ENCODE data around the gene PDZD2. TPM values are rescaled to one million over a fixed set of nuclear protein-coding genes. Genes with fewer than 3 reads are reported as not detected.

Gene PDZD2
- total and polyA plus RNA-seq, 3 donors from 2014 or later: 47.3 to 89.1 (median 83.9) TPM

DNA sequence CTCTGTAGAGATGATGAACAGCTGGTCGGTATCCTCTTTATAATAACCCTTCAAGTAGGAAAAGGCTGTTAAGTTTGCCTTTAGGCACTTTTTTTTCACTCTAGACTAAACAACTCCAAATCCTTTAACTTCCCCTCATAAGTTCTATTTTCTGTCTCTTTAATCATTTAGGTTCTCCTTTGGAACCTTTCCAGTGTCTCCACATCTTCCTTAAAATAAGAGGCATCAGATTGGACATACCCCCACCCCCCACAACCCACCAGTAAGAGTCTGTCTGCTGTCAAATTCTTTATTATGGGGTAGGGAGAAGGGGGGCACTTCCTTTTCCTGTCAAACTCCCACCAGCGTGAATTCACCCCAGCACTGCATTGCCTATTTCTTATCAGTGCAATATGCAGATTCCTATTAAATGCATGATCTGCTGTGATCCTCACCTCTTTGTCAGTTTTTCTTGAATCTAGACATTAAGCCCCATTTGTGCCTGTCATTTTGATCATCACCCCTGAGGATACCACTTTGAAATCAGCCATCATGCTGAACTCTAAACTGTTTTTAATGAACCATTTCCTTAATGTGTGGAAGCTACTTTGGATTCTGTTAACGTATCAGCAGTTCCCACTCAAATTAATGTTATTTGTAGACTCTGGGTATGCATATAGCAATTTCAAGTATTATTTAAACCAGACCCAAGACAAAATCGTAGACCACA, 212.2 kb downstream of the PDZD2 start:
- no peaks in the 10 kb centered on the region for H3K27me3 ChIP-seq
- no peak for DNase-seq
- 73 to 78% methylated on average over 4 of the region's 4 CpGs for WGBS, 2 donors
- intact Hi-C loops (cut with DNase I; ENCODE audit: low total_unique reads): no loop called here
- no peak overlapping the region for H3K4me3 ChIP-seq
- no peak overlapping the region for H3K27ac ChIP-seq
- H3K36me3 ChIP-seq (ENCODE audit: low read depth, missing control alignments): no peaks in the 10 kb centered on the region
- H3K4me1 ChIP-seq: no peaks in the 10 kb centered on the region
- no peak for TF ChIP-seq POLR2A (IDR thresholded peaks at IDR 0.05)
- TF ChIP-seq, protein P1, sequence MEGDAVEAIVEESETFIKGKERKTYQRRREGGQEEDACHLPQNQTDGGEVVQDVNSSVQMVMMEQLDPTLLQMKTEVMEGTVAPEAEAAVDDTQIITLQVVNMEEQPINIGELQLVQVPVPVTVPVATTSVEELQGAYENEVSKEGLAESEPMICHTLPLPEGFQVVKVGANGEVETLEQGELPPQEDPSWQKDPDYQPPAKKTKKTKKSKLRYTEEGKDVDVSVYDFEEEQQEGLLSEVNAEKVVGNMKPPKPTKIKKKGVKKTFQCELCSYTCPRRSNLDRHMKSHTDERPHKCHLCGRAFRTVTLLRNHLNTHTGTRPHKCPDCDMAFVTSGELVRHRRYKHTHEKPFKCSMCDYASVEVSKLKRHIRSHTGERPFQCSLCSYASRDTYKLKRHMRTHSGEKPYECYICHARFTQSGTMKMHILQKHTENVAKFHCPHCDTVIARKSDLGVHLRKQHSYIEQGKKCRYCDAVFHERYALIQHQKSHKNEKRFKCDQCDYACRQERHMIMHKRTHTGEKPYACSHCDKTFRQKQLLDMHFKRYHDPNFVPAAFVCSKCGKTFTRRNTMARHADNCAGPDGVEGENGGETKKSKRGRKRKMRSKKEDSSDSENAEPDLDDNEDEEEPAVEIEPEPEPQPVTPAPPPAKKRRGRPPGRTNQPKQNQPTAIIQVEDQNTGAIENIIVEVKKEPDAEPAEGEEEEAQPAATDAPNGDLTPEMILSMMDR (IDR thresholded peaks at IDR 0.05): no peak
- H3K9me3 ChIP-seq: no peaks in the 10 kb centered on the region

DNA sequence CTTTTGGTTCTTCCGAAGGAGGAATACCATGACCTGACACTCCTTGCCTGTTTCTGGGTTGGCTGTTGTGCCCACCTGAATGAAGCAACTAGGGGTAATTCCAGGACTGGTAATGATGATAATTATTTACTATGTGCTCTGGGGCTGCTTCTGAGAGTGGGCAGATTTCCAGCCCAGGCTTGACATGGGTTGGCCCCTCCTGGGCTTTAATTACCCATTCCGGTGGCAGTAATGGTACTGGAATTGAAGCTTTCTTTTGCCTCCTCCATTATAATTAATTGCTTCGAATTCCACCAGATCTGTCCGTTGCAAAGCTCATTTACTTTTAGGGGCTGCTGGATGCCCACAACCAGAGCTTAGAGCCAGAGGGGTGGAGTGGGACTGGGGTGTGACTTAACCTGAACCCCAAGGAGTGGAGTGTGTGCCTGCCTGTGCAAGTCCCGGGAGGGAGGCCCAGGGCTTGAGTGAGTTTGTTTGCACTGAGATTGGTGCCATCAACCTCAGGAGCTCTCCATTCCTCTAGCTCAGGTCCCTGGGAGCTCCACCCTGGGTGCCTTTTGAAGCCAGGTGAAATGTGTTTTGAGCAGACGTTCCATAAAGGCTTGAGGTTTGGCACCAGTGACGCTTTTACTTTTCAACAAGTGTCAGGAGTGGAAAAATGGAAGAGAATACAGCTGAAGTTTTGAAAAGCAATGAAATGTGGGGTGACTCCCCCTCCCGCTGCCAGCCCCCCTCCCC, 214.6 kb downstream of the PDZD2 start:
- DNase-seq: no peak
- WGBS, 2 donors: 55 to 61% methylated on average over 8 of the region's 8 CpGs
- H3K9me3 ChIP-seq: no peaks in the 10 kb centered on the region
- no peaks in the 10 kb centered on the region for H3K27me3 ChIP-seq
- no peaks in the 10 kb centered on the region for H3K4me1 ChIP-seq
- no peaks in the 10 kb centered on the region for H3K36me3 ChIP-seq (ENCODE audit: low read depth, missing control alignments)
- TF ChIP-seq, protein P1 (IDR thresholded peaks at IDR 0.05): no peak
- no peak for TF ChIP-seq POLR2A (IDR thresholded peaks at IDR 0.05)
- H3K27ac ChIP-seq: peak overlapping the region in 1 of 2 donors; percentile 11
- H3K4me3 ChIP-seq: no peak overlapping the region
- intact Hi-C loops (cut with DNase I; ENCODE audit: low total_unique reads): no loop called here

DNA sequence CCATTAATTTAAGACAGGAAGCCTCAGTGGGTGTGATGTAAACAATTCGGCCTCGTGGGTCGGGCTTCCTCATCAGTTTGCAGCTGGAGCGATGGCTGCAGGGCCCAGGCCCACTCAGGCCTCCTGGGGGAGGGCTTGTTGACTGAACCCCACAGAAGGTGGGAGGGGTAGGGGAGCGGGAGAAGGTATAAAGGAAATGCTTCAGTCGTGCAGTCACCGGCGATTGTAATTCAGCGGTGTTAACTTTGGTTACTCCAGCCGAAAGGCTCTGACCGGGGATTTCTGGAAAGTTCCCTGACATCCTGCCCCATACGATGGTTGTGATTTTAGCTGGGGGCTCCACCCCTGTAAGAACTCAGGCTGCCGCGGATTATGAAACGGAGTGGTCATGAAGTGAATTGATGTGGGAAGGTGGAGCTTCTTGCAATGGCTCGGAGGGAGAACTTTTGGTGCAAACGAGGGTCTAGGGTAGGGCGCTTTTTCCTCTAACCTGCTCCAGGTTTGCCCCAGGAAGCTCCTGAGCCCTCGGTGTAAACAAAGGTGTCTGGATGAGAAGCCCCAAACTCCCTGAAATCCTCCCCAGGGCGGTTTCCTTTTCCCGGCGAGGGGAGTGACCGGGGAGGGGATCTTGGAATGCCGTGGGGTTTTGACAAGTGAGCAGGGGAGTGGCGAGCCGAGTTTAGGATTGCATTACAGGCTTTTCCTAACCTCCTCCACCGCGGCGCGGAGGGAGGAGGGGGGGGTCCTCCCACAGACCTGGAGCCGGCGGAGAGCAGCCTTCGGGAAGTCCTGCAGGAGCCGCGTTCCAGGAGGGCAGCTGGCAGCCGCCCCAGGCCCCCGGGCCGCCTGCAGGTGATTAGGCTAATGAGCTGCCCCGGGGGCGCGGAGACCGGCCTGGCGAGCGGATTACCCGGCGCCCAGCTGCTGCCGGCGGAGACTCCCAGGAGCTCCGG, 215.5 kb downstream of the PDZD2 start:
- intact Hi-C loops (cut with DNase I; ENCODE audit: low total_unique reads): no loop called here
- no peak for TF ChIP-seq POLR2A (IDR thresholded peaks at IDR 0.05)
- TF ChIP-seq, protein P1 (IDR thresholded peaks at IDR 0.05): no peak
- Histone ChIP-seq H3K36me3 (ENCODE audit: low read depth, missing control alignments) (no peaks in the 10 kb centered on the region), H3K9me3 (no peaks in the 10 kb centered on the region), H3K4me3 (peak overlapping the region; percentile 49 to 65), H3K27me3 (no peaks in the 10 kb centered on the region), H3K27ac (peak overlapping the region; percentile 11 to 32), H3K4me1 (no peaks in the 10 kb centered on the region)
- DNase-seq: peak; percentile 47
- 2 to 7% methylated on average over 16 to 35 of the region's 49 CpGs for WGBS, 2 donors

DNA sequence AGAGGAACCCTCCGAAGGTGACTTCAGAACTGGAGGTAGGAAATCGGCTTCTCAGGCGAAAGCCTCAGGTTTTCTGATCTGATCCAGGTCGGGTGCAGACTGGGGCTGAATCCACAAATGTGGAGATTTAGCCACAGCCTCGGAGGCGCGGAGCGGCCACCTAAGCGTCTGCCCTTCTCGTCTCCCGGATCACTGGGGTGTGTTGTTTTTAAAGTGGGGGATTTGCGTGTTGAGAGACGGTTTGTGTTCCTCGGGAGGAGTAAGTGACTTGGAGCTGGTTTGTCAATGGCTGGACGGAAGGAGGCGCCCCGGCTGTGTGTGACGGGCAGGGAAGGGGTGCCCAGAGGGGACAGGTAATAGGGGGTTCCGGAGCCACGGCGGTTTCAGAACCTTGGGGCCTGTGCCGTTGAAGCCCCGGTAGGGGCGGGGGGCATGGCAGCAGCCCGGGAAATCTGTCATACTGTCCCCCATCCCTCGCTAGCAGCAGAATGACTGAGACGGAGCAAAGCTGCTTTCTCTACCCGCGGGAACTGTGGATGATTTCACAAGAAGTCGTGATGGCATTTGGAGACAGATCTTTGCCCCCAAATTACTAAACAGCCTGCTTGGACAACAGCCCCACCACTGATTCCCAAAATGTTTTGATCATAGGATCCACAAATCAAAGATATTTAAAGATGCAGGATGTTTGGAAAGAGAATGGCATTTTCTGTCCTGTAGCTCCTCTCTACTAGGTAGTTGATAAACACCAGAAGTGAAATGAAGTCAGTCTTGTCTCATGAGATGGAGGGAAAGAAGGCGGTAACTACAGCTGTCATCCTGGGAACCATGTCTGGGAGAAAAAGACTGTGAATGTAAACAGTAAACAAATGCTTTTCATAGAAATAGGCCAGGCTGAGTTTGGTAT, 216.5 kb downstream of the PDZD2 start:
- 12 to 23% methylated on average over 13 to 31 of the region's 31 CpGs for WGBS, 2 donors
- H3K4me1 ChIP-seq: no peaks in the 10 kb centered on the region
- H3K9me3 ChIP-seq: no peaks in the 10 kb centered on the region
- intact Hi-C loops (cut with DNase I; ENCODE audit: low total_unique reads): no loop called here
- no peaks in the 10 kb centered on the region for H3K36me3 ChIP-seq (ENCODE audit: low read depth, missing control alignments)
- DNase-seq: peak; percentile 62
- peak overlapping the region; percentile 49 to 65 for H3K4me3 ChIP-seq
- peak overlapping the region; percentile 10 to 32 for H3K27ac ChIP-seq
- TF ChIP-seq, protein P1 (IDR thresholded peaks at IDR 0.05): peak in 1 of 3 experiments; percentile 14
- no peak for TF ChIP-seq POLR2A (IDR thresholded peaks at IDR 0.05)
- no peaks in the 10 kb centered on the region for H3K27me3 ChIP-seq

All from testis (tissue), 3 donors.